Measurements from ENCODE around the gene L3MBTL4.

L3MBTL4 gene

DNA sequence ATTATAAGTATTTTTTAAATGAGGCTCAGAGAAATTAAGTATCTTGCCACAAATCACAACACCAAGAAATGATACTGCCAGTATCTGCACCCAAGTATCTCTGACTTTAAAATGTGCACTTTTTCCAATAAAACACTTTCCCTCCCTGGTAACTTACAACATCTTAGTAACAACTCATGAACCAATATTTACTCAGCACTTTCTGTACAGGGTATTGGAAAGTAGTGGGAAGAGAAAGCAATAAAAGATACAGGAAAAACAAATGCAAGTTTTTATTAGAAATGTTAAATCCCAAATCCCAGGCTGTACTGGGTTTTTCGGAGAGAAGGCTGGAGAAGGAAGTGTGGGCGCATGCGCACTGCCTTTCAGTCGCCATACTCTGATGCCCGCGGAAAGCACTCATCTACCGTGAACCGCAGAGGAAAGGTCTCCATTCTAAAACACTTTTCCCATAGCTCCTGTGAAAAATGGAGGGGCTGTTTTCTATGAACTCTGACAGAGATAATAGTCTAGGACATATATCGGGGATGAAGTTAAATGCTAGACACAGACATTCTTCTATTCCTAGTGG lies 52.1 kb downstream of the L3MBTL4 start:
- DNase-seq: no peak

DNA sequence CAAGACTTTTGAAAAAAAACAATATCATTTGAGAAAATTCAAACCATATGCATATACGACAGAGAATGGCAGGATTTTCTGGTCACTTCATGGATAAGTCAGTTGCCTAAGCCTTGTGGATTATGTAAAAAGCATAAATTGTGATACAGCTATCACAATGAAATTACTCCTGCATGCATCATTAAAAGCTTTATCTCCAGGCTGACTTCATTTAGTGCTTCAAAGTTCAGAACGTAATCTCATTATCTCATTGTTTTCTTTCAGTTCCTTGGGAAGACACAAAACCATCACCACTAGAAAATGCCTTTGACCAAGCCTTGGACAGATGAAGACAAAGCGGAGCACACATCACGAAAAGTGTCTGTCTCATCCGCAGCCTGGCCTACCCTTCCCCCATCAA lies 57.0 kb downstream of the L3MBTL4 start:
- DNase-seq: no peak

DNA sequence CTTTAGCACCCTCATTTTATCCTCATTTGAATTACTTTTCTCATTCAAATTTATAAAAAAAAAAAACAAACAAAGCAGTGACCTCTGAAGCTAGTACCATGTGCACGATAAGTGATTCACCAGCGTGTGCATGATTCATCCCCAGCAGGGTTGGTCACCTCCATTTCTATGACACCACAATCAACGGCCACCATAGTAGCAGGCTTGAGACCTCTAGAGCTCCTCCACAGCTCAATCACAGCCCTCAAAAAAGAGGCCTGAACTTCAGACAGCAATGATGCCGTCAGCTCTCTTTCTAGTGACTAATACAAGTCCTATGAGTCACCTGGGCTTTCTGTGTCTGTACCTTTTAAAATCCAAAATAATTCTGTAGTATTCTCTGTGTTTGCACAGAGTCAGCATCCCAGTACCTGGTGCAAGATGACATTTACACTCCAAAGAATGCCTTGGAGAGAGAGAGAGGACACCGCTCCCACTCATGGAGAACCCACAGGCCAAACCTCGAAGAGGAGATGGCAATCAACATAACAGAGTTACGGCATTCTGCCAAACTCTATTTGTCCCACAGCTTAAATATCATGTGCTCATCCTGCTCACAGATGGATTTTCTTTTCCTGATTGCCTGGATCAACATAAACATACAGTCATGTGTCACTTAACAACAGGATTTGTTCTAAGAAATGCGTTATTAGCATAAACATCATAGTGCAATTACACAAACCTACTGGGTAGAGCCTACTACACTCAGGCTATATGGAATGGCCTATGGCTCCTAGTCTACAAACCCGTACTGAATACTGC lies 58.7 kb downstream of the L3MBTL4 start:
- DNase-seq: no peak

DNA sequence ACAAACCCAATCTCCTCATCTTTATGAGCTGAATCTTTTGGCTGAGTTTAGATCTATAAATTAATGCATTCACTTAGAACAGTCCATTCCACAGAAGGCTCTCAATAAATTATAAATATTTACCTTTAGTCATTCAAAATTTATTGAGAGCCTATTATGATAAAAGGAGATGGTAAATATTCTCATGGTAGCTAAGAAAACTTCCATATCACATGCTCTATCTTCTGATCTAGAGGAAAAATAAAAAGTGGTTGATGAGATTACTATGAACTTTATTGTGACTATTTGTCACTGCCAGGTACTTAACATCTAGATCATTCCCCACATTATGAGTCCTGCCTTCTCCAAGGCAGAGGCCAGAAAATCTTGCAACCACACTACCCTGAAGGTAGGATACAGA lies 62.4 kb downstream of the L3MBTL4 start:
- DNase-seq: no peak

DNA sequence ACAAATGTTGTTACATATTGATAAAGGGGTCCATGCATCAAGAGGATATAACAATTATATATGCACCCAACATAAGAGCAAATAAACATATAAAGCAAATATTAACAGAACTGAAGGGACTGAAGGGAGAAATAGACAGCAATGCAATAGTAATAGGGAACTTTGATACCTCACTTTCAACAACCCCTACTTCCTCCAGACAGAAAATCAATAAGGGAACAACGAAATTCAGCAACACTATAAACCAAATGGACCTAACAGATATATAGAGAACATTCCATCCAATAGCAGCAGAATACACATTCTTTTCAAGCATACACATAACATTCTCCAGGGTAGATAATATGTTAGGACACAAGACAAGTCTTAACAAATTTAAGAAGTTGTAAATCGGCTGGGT lies 71.7 kb downstream of the L3MBTL4 start:
- no peak for DNase-seq

DNA sequence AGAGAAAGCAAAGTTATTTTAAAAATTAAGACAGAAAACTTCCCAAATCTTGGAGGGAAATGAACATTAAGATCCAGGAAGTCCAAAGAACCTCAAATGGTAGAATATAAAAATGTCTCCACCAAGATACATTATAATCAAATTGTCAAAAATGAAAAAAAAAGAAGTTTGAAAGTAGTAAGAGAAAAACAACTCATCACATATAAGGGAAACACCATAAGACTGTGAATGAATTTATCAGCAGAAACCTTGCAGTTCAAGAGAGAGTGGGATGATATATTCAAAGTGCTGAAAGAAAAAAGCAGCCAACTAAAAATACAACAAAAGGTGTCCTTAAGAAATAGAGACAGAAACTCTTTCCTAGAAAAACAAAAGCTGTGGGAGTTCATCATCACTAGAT lies 73.0 kb downstream of the L3MBTL4 start:
- no peak for DNase-seq

DNA sequence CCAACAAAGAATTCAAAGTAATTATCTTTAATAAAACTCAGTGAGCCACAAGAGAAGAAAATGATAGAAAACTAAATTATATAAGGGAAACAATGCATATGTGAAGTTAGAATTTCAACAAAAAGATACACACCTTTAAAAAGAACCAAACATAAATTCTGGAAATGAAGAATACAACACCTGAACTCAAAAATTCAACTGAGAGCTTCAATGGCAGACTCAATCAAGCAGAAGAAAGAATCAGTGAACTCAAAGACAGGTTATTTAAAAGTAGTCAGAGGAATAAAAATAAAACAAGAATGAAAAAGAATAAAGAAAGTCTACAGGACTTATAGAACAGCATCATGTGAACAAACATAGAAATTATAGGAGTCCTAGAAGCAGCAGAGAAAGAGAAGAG lies 73.4 kb downstream of the L3MBTL4 start:
- no peak for DNase-seq

DNA sequence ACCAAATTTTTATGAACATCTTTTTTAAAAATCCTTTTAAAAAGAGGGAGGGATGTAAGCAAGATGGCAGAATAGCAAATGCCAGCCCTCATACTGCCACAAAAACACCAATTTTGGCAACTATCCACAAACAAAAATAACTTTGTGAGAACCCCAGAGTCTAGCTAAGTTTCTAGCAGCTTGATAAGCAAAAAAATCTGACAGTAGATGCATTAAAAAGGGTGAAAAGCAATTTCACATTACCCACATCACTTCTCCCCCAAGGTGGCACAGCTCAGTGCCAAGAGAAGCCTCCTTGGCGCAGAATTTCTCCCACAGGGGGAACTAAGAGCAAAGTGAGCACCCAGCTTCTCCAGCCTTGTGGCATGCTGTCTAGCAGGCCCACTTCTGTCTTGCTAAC lies 74.6 kb downstream of the L3MBTL4 start:
- DNase-seq: no peak

DNA sequence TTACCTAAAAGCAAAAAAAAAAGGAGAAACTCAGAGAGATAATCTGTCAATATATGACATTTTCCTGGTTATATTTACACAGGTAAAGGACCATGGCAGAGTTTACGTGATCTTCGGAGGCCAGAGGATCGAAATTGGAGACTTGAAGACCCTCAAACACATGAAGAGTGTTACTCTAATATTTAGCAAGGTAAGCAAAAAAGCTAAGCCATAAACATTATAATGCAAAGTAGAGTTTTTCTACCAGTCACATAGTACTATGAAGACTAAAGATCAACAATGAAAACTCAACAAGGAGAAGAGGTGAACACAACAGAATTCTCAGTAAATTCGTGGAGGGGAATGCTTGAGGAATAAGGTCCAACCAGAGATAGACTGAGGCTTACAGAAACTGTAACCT lies 78.5 kb downstream of the L3MBTL4 start:
- DNase-seq: no peak

DNA sequence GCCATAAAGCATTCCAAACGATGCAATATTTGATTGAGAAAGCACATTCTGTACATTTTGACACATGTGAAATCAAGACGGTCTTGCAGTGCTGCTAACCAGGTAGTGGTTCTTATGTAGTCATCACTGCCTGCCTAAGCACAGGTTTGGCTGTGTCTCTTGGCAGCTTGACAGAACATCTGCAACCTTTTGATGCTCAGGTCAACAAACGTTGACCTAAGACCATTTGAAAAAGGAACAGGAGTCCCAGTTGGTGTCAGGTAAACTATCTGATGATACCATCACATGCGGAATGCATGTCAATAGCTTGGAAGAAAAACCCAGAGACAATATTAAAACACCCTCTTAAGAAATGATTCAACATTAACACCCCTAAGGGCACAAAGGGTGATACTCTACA lies 80.7 kb downstream of the L3MBTL4 start:
- no peak for DNase-seq

DNA sequence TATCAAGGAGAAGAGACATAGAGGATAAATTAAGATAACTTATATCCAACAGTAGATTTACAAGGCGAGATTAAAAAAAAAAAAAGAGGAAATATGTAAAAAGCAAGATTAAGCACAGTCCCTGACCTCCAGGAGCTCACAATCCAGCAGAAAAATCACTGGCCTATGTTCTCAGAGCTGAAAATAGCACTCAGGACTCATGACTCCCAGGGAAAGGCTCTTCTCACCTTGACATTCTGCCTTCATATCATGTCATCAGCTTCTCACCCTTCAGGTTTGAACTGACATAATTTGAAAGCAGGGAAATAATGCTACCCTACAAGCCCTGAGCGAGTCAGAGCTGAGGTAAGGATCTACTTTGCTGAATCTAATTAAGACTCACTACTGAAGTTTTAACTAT lies 82.8 kb downstream of the L3MBTL4 start:
- no peak for DNase-seq

DNA sequence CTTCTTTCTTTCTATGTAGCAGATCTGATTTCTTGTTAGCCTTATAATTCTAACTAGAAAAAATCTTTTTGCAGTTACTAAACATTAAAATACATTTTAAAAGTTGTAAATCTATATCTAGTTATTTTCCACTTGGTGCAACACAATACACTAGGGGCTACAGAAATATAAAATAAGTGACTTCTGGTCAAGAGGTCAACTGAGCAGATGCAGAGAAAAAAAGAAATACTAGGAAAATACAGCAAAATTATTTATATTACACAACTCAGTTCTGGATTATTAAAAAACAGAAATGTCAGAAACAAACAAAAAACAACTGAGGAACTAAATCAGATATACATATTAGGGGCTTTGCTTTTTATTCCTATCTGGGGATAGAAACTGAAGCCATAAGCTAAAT lies 83.9 kb downstream of the L3MBTL4 start:
- DNase-seq: no peak

DNA sequence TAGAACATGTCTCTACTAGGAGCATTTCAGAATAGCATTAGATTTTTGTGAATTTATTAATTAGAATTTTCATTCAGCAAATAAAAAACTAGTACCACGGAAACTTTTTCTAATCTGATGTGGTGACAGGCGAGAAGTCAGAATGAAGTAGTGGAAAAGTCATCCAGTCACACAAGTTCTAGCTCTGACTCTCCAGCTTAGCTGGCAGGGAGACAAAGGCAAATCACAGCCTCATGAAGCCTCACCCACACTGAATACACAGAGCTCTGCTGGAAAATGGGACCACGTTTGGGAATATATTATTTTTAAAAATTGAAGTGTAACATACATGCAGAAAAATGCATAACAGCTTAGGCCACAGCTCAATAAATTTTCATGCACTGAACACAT lies 86.1 kb downstream of the L3MBTL4 start:
- no peak for DNase-seq

DNA sequence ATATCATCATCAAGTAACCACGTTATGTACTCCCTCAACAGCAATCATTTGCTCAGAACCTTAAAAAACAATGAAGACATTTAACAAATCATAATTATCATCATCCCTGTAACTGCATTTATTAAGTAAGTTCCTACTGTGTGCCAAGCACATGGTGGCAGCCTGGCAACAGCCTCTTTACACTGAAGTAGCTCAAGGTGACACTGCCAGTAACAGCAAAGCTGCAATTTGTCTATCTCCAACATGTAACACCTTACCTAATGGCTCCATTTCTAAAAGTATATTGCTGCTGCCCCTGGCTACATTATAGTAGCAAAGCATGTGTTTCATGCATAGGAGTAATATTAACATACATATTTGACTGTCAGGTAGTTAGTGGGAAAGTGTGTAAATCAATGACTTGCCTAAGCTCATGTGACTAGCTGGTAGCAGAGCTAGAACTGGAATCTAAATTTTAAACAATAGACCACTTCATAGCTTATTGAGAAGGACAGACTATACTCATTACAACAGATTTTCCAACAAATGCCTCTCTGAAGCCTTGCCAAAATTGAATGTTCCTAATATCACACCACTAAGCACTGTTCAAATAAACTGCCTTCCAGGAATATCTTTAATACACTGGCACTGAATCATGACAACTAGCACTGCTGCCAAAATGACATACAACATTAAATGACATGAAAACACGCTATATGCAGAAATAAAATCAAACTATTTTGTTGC lies 86.7 kb downstream of the L3MBTL4 start:
- no peak for DNase-seq

DNA sequence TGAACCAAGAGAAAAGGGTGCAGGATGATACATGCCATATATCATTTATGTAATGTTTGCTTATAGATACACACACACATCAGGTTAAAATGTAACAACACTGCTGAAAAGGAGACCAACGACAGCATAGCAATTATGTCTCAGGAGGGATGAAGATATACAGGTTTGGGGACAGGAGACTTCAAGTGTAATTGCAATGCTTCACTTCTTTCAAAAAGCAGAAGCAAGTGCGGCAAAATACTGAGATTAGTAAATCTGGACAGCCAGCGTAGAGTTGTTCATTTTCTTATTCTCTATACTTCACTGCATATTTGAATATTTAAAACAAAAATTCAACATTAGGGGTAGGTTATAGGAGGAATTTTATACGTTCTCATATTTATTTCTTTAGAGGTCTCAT lies 87.2 kb downstream of the L3MBTL4 start:
- no peak for DNase-seq

DNA sequence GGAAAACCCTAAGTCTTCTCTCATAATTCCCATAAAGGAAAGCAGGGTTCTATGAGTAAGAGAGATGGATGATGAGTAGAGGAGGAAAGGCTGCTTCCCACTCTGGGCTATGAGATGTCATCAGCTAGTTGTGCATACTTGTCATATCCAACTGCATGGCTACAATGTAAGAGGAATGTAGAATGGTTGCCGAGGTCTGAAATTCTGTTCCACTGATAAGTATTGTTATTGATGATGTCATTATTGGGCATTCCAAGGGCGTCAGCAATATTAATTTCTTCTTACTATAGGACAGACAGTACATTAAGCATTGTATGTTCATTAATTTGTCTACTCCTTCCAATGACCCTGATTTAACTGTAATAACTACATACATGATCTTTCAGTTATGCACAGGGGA lies 88.1 kb downstream of the L3MBTL4 start:
- no peak for DNase-seq

DNA sequence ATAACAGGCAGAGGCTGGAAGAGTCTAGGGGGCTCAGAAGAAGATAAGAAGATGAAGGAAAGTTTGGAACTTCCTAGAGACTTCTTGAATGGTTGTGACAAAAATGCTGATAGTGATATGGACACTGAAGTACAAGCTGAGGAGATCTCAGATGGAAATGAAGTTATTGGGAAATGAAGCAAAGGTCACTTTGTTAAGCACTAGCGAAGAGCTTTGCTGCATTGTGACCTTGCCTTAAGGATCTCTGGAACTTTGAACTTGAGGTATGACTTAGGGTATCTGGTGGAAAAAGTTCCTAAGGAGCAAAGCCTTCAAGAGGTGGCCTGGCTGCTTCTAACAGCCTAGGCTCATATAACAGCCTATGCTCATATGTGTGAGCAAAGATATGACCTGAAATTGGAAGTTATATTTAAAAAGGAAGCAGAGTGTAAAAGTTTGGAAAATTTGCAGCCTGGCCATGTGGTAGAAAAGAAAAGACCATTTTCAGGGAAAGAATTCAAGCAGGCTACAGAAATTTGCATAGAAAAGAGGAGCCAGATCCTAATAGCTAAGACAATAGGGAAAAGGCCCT lies 91.3 kb downstream of the L3MBTL4 start:
- no peak for DNase-seq

DNA sequence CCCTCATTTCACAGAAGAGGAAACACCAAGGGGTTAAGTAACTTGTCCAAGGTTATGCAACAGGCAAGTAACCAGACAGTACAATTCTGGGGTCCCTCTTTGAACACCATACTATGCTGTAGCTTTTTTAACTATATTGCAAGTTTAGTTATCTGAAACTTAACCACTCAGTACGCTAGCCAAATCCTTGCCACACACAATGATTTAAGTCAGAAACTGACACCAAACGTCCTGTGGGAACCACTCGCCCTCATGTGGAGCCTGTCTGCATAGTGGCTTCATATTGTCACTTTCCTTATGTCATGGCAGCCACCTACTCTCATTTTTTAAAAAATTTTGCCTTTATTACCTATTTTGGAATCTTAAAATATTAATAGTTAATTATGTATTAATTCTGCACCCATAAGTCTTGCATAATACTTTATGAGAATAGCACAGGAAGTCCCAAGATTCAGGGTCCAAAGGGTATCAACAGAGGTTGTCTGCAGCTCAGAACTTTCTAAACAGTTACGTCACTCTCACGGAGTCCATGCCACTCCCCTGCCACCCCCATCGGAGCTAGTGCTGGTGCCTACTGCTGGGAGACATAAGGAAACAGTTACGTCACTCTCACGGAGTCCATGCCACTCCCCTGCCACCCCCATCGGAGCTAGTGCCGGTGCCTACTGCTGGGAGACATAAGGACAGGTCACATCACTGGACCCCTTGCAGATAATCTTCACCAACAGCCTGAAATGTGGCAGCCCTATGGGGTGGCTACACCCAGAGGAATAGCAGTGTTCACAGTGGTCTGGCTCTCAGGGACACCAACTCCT lies 99.0 kb downstream of the L3MBTL4 start:
- no peak for DNase-seq

DNA sequence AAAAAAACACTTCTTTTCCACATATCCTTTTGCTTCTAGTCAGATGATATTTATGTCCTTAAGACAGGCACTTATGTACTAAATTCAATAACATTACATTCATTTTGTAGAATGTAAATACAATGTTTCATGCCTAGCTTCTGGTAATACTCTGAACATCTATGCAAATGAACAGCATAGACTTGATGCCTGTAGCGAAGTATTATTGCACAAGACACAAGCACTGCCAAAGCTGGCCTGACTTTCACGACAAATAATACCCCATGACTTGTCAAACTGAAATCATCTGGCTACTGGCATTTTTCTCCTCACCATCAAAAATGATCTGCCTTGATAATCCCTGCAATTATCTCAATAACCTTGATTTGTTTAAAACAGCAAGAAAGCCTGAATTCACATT lies 101.3 kb downstream of the L3MBTL4 start:
- no peak for DNase-seq

DNA sequence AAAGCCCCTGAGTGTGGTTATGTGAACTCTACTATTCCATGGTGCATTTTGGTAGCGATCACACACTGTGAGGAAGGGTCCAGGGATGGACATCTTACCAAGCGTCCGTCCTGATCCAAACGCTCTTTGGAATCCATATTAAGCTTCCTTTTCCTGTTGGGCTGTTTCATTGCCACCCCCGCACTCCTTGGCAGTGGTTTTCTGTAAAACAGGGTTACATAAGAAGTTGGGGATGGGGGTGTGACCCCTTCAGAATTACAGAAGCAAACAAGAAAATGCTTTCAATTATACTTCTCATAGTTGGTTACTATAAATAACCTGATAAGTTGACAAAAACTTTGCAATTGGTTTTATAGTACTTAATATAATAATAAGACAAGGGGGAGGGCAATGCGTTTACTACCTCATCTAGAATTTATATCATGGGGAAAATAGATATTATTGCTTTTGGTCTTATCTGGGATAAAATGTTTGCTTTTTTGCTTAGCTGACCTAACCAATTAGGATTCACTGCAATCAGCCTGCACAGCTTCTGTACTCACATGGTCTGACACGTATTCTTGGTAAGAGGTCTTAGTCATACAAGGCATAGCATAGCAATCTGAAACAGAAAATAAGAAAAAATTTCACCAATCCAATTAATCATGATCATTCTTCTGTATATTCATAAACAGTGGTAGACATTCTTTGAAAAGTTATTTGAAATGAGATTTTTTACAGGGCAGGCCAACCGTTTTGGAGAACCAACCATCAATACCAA lies 103.1 kb downstream of the L3MBTL4 start:
- DNase-seq: no peak

DNA sequence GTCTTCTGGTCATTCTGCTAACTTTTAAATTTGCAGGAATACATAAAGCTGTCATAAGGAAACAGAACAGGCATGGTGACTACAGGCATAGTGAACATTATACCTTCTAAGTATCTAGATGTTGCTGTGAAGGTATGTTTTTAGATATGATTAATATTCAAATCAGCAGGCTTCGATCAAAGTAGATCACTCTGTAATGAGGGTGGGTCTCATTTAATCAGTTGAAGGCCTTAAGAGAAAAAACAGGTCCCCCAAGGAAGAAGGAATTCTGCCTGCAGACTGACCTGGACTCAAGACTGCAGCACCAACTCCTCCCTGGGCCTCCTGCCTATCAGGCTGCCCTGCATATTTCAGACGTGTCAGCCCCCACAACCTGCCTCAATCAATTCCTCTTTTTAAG lies 104.0 kb downstream of the L3MBTL4 start:
- DNase-seq: no peak

DNA sequence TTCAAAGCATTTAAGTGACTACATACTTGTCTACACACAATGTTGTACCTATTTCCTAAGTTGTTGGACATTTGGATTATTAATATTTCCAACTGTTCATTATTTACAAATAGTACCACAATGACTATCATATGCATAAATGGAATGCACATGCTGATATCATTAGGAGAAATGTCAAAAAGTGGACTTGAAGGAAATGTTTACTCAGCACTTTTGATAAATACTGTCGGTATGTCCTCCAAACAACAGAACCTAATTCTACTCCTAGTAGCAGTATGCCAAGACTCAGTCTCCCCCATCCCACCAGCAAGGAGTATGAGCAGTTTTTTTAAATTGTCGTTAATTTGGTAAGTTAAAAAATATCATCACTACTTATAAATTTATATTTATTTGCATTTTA lies 116.8 kb downstream of the L3MBTL4 start:
- no peak for DNase-seq

All from CD4-positive, alpha-beta T cell treated with Interleukin-21 for 1 hour (primary cell).